Astrocyte of the spinal cord (primary cell): Measurements from ENCODE around the gene NUMBL.
"Not testable (repeated sequence)": the region's sequence is repeated elsewhere in the genome, so short reads cannot be mapped to it uniquely, and the experiment has no call there.

ENCODE experiments used
- DNase-seq: peaks from one replicate; pipeline ENCODE4 v3.0.0; 2011; ENCODE audit warnings: low read depth, low spot score
- H3K4me3 ChIP-seq: 2 replicates; pipeline ENCODE4 v1.5.1; 2011; ENCODE audit warnings: low read depth, mild to moderate bottlenecking, low read length, moderate library complexity
- in situ Hi-C: cut with HindIII; loops from 2 replicates; pipeline ENCODE4 v1.10.0; 2017; ENCODE audit warnings: low sequenced_read_pairs
- TF ChIP-seq, protein P1 (sequence below): IDR thresholded peaks from 2 replicates; pipeline ENCODE4 v1.5.1; 2012; ENCODE audit warnings: low read depth, mild to moderate bottlenecking, low read length, inconsistent platforms

Gene NUMBL

DNA sequence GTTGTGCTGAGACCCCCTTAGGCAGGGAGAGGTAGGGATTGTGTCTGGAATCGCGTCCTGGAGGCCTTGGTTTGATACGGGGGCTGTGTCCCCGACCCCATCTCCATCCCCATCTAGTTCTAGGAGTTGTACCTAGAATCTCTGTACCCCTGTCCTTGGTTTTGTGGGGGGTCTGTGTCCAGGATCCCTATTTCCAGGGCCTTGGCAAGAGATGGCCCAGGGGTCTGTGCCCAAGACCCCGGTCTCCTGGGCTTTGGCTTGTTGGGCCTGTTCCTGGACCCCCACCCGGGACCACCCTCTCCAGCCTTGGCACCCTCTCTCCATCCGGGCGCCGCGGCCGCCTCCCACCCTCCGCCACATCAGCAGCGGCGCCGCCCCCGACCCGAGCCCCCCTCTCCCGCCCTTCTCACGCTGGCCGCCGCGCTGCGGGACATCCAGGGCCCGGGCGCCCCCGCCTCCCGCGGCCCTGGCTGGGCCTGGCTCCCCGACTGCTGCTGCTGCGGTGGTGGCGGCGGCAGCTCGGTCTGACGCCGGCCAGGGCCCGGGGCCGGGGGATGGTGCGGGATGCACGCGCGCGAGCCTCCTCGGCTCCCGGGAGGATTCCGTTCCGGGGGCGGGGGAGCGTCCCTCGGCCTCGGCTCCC, at the start of gene NUMBL:
NUMBL (minus strand) TSS at position 602 of the 643 bp plus-strand sequence; CDS start at position 434, 168 bp downstream.
- peak within 1 kb of the TSS; percentile 95 for H3K4me3 ChIP-seq
- in situ Hi-C loops = no loop called here
- no peak for DNase-seq
- TF ChIP-seq, protein P1, sequence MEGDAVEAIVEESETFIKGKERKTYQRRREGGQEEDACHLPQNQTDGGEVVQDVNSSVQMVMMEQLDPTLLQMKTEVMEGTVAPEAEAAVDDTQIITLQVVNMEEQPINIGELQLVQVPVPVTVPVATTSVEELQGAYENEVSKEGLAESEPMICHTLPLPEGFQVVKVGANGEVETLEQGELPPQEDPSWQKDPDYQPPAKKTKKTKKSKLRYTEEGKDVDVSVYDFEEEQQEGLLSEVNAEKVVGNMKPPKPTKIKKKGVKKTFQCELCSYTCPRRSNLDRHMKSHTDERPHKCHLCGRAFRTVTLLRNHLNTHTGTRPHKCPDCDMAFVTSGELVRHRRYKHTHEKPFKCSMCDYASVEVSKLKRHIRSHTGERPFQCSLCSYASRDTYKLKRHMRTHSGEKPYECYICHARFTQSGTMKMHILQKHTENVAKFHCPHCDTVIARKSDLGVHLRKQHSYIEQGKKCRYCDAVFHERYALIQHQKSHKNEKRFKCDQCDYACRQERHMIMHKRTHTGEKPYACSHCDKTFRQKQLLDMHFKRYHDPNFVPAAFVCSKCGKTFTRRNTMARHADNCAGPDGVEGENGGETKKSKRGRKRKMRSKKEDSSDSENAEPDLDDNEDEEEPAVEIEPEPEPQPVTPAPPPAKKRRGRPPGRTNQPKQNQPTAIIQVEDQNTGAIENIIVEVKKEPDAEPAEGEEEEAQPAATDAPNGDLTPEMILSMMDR = no peak

DNA sequence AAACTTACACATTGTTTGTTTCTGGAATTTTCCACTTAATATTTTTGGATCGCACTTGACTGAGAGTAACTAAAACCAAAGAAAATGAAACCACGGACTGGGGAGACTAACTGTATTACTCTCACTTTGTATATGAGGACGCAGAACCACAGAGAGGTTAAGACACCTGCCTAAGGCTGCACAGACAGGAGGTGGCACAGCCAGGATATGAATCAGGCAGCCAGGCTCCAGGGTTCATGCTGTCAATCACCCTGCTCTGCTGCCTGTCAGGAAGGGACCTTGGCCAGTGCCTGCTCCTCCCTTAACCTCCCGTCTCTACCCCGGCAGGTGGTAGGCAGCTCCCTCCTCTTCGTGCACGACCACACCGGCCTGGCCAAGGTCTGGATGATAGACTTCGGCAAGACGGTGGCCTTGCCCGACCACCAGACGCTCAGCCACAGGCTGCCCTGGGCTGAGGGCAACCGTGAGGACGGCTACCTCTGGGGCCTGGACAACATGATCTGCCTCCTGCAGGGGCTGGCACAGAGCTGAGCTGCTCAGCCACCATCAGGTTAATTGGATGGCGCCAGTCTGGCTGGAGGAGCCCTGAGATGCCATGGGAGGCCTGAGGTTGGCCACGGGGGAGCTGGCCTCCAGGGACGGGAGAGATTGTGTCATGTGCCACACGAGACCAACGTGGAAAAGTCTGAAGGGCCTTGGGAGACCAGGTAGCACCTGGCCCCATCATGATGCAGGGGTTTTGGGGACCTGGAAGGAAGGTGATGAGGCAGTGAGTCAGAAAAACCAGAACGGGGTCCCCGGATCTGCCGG, 48.8 kb upstream of the NUMBL start:
- H3K4me3 ChIP-seq = no peak overlapping the region
- TF ChIP-seq, protein P1 = no peak
- DNase-seq = no peak
- in situ Hi-C loops = no loop called here

DNA sequence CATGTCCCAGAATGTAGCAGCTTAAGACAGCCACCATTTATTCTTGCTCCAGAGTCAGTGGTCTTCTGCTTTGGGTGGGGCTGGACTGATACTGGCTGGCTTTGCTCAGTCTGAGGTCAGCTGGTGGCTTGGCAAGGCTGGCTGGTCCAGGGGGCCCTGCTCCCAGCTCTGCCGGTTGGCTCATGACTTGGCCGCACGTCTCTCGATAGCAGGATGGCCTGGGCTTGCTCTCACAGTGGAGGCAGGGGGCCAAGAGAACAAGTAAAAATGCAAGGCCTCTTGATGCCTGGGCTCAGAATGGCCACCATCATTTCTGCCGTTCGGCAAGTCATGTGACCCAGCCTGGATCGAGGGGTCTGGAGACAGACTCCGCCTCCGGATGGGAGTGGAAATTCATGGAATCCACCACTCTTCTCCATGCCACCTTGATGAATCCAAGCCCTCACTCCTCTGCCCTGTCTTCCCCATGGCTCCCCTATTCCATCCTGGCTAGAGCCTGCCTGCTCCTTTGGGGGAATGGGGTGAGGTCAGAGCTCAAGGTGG, 46.7 kb upstream of the NUMBL start:
- TF ChIP-seq, protein P1 = no peak
- in situ Hi-C loops = no loop called here
- H3K4me3 ChIP-seq = no peak overlapping the region
- DNase-seq = no peak

DNA sequence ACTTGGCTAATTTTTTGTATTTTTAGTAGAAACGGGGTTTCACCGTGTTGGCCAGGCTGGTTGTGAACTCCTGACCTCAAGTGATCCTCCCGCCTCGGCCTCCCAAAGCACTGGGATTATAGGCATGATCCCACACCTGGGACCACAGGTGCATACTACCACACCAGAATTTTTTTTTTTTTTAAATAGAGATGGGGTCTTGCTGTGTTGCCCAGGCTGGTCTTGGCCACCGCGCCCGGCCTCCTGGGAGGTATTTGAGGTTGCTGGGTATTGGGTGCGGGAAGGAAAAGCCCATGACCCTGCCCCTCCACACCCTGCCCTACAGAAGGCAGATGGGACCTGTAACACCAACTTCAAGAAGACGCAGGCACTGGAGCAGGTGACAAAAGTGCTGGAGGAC, 46.2 kb upstream of the NUMBL start:
- in situ Hi-C loops = no loop called here
- TF ChIP-seq, protein P1 = no peak
- H3K4me3 ChIP-seq = no peak overlapping the region
- DNase-seq = no peak

DNA sequence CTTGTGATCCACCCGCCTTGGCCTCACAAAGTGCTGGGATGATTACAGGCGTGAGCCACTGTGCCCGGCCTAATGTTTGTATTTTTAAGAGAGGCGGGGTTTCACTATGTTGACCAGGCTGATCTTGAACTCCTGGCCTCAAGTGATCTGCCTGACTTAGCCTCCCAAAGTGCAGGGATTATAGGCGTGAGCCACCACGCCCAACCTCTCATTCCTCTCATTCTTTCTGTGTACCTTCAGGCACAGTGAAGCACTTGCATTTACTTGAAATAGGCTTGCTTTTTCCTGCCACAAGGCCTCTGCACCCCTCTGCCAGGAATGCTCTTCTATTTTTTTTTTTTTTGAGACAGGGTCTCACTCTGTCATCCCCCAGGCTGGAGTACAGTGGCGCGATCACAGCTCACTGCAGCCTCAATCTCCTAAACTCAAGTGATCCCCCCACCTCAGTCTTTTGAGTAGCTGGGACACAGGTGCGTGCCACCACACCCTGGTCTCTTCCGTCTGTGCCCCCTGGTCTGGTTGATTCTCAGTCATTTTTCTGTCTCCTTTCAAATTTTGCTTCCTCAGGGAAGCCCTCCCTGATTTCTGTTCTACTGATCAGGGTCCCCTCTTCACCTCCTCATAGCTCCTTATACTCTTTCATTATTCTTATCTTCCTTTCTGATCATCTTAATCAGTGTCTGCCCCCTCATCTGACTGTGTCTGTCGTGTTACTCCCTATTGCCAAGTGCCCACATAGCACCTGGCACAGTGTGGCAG, 44.7 kb upstream of the NUMBL start:
- no peak for DNase-seq
- H3K4me3 ChIP-seq = no peak overlapping the region
- TF ChIP-seq, protein P1 = no peak
- in situ Hi-C loops = no loop called here

DNA sequence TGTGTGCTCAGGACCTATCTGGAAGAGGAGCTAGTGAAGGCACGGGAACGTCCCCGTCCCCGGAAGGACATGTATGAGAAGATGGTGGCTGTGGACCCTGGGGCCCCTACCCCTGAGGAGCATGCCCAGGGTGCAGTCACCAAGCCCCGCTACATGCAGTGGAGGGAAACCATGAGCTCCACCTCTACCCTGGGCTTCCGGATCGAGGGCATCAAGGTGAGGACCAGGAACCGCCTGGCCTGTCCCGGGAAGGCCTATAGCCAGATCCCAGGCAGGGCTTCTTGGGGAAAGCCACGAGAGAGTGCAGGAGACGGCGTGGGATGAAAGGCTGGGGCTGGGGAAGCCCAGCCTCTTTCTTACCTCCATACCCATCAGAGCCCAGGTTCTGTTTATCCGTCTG, 42.7 kb upstream of the NUMBL start:
- H3K4me3 ChIP-seq = no peak overlapping the region
- in situ Hi-C loops = no loop called here
- TF ChIP-seq, protein P1 = no peak
- DNase-seq = no peak

DNA sequence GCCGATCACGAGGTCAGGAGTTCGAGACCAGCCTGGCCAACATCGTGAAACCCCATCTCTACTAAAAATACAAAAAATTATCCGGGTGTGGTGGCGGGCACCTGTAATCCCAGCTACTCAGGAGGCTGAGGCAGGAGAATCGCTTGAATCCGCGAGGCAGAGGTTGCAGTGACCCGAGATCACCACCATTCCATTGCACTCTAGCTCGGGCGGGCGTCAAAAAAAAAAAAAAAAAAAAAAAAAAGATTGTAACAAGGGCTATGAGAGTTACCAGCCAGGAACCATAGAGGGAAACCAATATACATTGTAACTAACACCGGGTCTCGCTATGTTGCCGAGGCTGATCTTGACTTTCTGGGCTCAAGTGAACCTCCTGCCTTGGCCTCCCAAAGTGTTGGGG, 41.9 kb upstream of the NUMBL start:
- in situ Hi-C loops = not testable (repeated sequence)

DNA sequence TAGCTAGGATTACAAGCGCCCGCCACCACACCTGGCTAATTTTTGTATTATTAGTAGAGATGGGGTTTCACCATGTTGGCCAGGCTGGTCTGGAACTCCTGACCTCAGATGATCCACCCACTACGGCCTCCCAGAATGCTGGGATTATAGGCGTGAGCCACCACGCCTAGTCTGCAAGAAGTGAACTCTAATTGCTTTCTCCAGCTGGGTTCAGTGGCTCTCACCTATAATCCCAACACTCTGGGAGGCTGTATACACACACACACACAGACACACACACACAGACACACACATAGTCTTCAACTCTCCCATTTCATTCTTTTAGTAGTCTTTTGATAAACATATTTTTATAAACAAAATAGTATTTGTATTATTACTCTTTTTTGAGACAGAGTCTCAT, 39.6 kb upstream of the NUMBL start:
- H3K4me3 ChIP-seq, DNase-seq, in situ Hi-C loops: not testable (repeated sequence)

More for the DNA sequence above, 41.9 kb upstream of the NUMBL start:
- H3K4me3 ChIP-seq, DNase-seq: not testable (repeated sequence)
